B cell (primary cell): Measurements from ENCODE around the gene SHMT1. TPM values are rescaled to one million over a fixed set of nuclear protein-coding genes. Genes with fewer than 3 reads are reported as not detected.

Source experiments
- ATAC-seq: fragments of 200-7000 bp; cut with Tn5 transposase; one replicate; pipeline ENCODE4 v1.10.0; 2021; ENCODE audit warnings: low read depth, mild to moderate bottlenecking, moderate number of reproducible peaks, moderate library complexity
- CTCF ChIA-PET: fragments of 350-600 bp; sonication (Branson Sonifier 250); formaldehyde crosslinking; loops from one replicate; lab custom pipeline; 2021; ENCODE audit warnings: antibody characterized with exemption, inconsistent platforms; lab: Charles Lee
- POLR2A ChIA-PET: fragments of 350-600 bp; sonication (Branson Sonifier 250); formaldehyde crosslinking; loops from one replicate; lab custom pipeline; 2021; ENCODE audit warnings: antibody characterized with exemption; lab: Charles Lee
- DNase-seq: peaks from one replicate; pipeline ENCODE4 v3.0.0; 2013
- H2AFZ ChIP-seq: 2 replicates; pipeline ENCODE4 v1.6.1; 2012; ENCODE audit warnings: mild to moderate bottlenecking, low read depth, low read length; ENCODE audit not compliant: insufficient read depth, poor library complexity, severe bottlenecking
- H3K27ac ChIP-seq, 2 donors: 1 replicate in 1 of 2; 2 replicates in 1 of 2; pipeline ENCODE4 v1.5.1; 2012 to 2013; ENCODE audit warnings: low read length in 2 of 2, mild to moderate bottlenecking in 2 of 2, moderate library complexity in 1 of 2
- H3K27me3 ChIP-seq, 4 experiments: fragments of 200-600 bp in 1 of 4; sonication (generic) in 1 of 4; replicated peaks in 1 of 4; 1 replicate in 2 of 4; 2 replicates in 2 of 4; pipeline versions ENCODE4 v1.6.1 to v1.7.0; 2013 to 2016; ENCODE audit warnings: low read length in 3 of 4, mild to moderate bottlenecking in 2 of 4, mixed read lengths in 1 of 4, moderate library complexity in 1 of 4; ENCODE audit not compliant: insufficient read depth in 4 of 4, control insufficient read depth in 3 of 4; ENCODE audit errors: control extremely low read depth in 1 of 4
- H3K36me3 ChIP-seq, 2 experiments: replicated peaks in 1 of 2; 1 replicate in 1 of 2; 2 replicates in 1 of 2; pipeline versions ENCODE4 v1.6.1 to v1.7.1; 2013; ENCODE audit warnings: low read length in 1 of 2; ENCODE audit not compliant: insufficient read depth in 2 of 2, control insufficient read depth in 1 of 2; ENCODE audit errors: control extremely low read depth in 1 of 2, extremely low read depth in 1 of 2
- H3K4me1 ChIP-seq, 2 donors: fragments of 200-600 bp in 1 of 2; sonication (generic) in 1 of 2; 1 replicate in 1 of 2; 2 replicates in 1 of 2; pipeline versions ENCODE4 v1.5.1 to v1.6.1; 2013 to 2017; ENCODE audit warnings: low read length in 2 of 2; ENCODE audit not compliant: control insufficient read depth in 2 of 2, insufficient read depth in 2 of 2
- H3K4me2 ChIP-seq: replicated peaks from 2 replicates; pipeline ENCODE3; 2012; ENCODE audit warnings: mild to moderate bottlenecking, low read depth, low read length; ENCODE audit not compliant: poor library complexity, severe bottlenecking
- H3K4me3 ChIP-seq, 5 experiments: fragments of 200-600 bp in 1 of 5; sonication (generic) in 1 of 5; 1 replicate in 3 of 5; 2 replicates in 2 of 5; pipeline versions ENCODE4 v1.5.1 to v1.7.0; 2011 to 2016; ENCODE audit warnings: low read length in 4 of 5, mild to moderate bottlenecking in 4 of 5, low read depth in 2 of 5, control low read depth in 1 of 5, moderate library complexity in 1 of 5; ENCODE audit not compliant: insufficient read depth in 1 of 5; ENCODE audit errors: control extremely low read depth in 1 of 5, extremely low read depth in 1 of 5
- H3K79me2 ChIP-seq: fragments of 200-600 bp; sonication (generic); one replicate; pipeline ENCODE4 v1.6.0; 2016; ENCODE audit warnings: low read length; ENCODE audit not compliant: control insufficient read depth, insufficient read depth
- H3K9ac ChIP-seq: fragments of 200-600 bp; sonication (generic); 2 replicates; pipeline ENCODE4 v1.6.1; 2017; ENCODE audit warnings: mild to moderate bottlenecking, low read length, moderate library complexity
- H3K9me3 ChIP-seq, 3 donors: one replicate each; pipeline versions ENCODE4 v1.6.1 to v1.7.1; 2013; ENCODE audit warnings: low read length in 2 of 3; ENCODE audit not compliant: control insufficient read depth in 2 of 3, insufficient read depth in 1 of 3; ENCODE audit errors: control extremely low read depth in 1 of 3
- H4K20me1 ChIP-seq: 2 replicates; pipeline ENCODE4 v1.6.0; 2012; ENCODE audit warnings: mild to moderate bottlenecking, low read length; ENCODE audit not compliant: insufficient read depth, control insufficient read depth, poor library complexity, severe bottlenecking
- H3K27ac Mint-ChIP-seq: one replicate; pipeline ENCODE4 v1.8.0; 2021; ENCODE audit warnings: mixed read lengths
- H3K27me3 Mint-ChIP-seq: one replicate; pipeline ENCODE4 v1.8.0; 2021; ENCODE audit warnings: mixed read lengths
- H3K4me1 Mint-ChIP-seq: one replicate; pipeline ENCODE4 v1.8.0; 2021; ENCODE audit warnings: mixed read lengths
- H3K4me3 Mint-ChIP-seq: one replicate; pipeline ENCODE4 v1.8.0; 2021; ENCODE audit warnings: mixed read lengths
- H3K9me3 Mint-ChIP-seq: one replicate; pipeline ENCODE4 v1.8.0; 2022; ENCODE audit warnings: mixed read lengths; ENCODE audit not compliant: insufficient read depth
- CTCF ChIP-seq: fragments of 200-600 bp; IDR thresholded peaks from one replicate; pipeline ENCODE4 v1.8.0; 2022; ENCODE audit warnings: antibody characterized with exemption, mild to moderate bottlenecking
- EZH2 ChIP-seq: IDR thresholded peaks from 2 replicates; pipeline ENCODE4 v1.6.1; 2012; ENCODE audit warnings: borderline replicate concordance, low read depth, mild to moderate bottlenecking, moderate library complexity, low read length; ENCODE audit not compliant: insufficient read depth, poor library complexity, severe bottlenecking
- WGBS: methylation state at CpG from one replicate; pipeline ENCODE4 v1.1.5; 2013; ENCODE audit warnings: missing lambda C conversion rate; ENCODE audit not compliant: insufficient coverage; 5-methylcytosine and 5-hydroxymethylcytosine counted together
- intact Hi-C: fragments of 100-400 bp; cut with micrococcal nuclease; formaldehyde crosslinking; loops from one replicate; pipeline ENCODE4 v1.10.0; 2022
- polyA plus RNA-seq: library from polyadenylated mRNA; depleted of rRNA; stranded (reverse); fragments of >200 nt; gene quantifications from 2 replicates; pipeline ENCODE4 v1.2.3, GENCODE V29; 2012
- total RNA-seq, 2 donors: library from RNA; stranded (reverse); fragments of 120-200 nt in 1 of 2; gene quantifications; 1 replicate in 1 of 2; 2 replicates in 1 of 2; pipeline versions ENCODE4 v1.2.3 to v1.2.4, GENCODE V29; 2013 to 2022

SHMT1 gene
- total and polyA plus RNA-seq, 2 donors (not counting 1 experiment from before 2014, with no cell fraction given) = 6.9 to 23.5 TPM

- Mint-ChIP-seq H3K4me1 (peaks cover 4% of the 10 kb centered on the region), H3K9me3 (no peaks in the 10 kb centered on the region), H3K4me3 (peak overlapping the region; percentile 52), H3K27ac (peak overlapping the region; percentile 70), H3K27me3 (peaks cover 15% of the 10 kb centered on the region)
- ChIA-PET POLR2A (interaction anchor here (0.7 kb wide), 1 partner anchor 186 kb away, joined by 3 read pairs; no protein-coding TSS in a partner anchor), CTCF (no interaction called here)
- peaks cover 0 to 3% (median 0%) of the 10 kb centered on the region in 3 donors for H3K9me3 ChIP-seq
- 69% methylated on average over 34 of the region's 36 CpGs for WGBS
- no peak overlapping the region for H3K9ac ChIP-seq
- H4K20me1 ChIP-seq = no peaks in the 10 kb centered on the region
- ATAC-seq (no peak), DNase-seq (no peak)
- H3K36me3 ChIP-seq = no peaks in the 10 kb centered on the region
- peaks cover 0 to 27% (median 5%) of the 10 kb centered on the region in 4 experiments for H3K27me3 ChIP-seq
- intact Hi-C loops = no loop called here
- no peak overlapping the region for H2AFZ ChIP-seq
- H3K4me1 ChIP-seq = peaks cover 3 to 13% of the 10 kb centered on the region in 2 donors
- H3K27ac ChIP-seq = no peak overlapping the region
- H3K79me2 ChIP-seq = no peaks in the 10 kb centered on the region
- H3K4me2 ChIP-seq = no peak overlapping the region
- TF ChIP-seq CTCF (no peak), EZH2 (no peak)
- no peak overlapping the region for H3K4me3 ChIP-seq
These were observed 19.2 kb upstream of the SHMT1 start for GRCh38 chr17:18382441-18383078.

- Histone ChIP-seq H3K4me2 (no peak overlapping the region), H3K27me3 (peaks cover 0 to 27% (median 5%) of the 10 kb centered on the region in 4 experiments), H2AFZ (no peak overlapping the region), H3K9ac (no peak overlapping the region), H3K9me3 (peaks cover 0 to 3% (median 0%) of the 10 kb centered on the region in 3 donors), H4K20me1 (no peaks in the 10 kb centered on the region), H3K36me3 (no peaks in the 10 kb centered on the region), H3K79me2 (no peaks in the 10 kb centered on the region), H3K27ac (no peak overlapping the region), H3K4me1 (peaks cover 7 to 18% of the 10 kb centered on the region in 2 donors), H3K4me3 (no peak overlapping the region)
- no peak for ATAC-seq
- TF ChIP-seq EZH2 = no peak
- TF ChIP-seq CTCF = no peak
- ChIA-PET POLR2A (interaction anchor here (0.7 kb wide), 1 partner anchor 185 kb away, joined by 3 read pairs; no protein-coding TSS in a partner anchor), CTCF (no interaction called here)
- Mint-ChIP-seq H3K4me3 (peak overlapping the region; percentile 8), H3K9me3 (no peaks in the 10 kb centered on the region), H3K4me1 (peaks cover 9% of the 10 kb centered on the region), H3K27ac (no peak overlapping the region), H3K27me3 (peaks cover 15% of the 10 kb centered on the region)
- DNase-seq = no peak
- WGBS = 93% methylated on average over 3 of the region's 3 CpGs
- intact Hi-C loops = no loop called here
These were observed 18.5 kb upstream of the SHMT1 start for GRCh38 chr17:18381953-18382245.
